ENCODE results near the gene MAP1A. TPM values are rescaled to one million over a fixed set of nuclear protein-coding genes. Genes with fewer than 3 reads are reported as not detected.

Gene MAP1A
- total RNA-seq, 1 experiment from 2014 or later = 2.5 TPM

DNA sequence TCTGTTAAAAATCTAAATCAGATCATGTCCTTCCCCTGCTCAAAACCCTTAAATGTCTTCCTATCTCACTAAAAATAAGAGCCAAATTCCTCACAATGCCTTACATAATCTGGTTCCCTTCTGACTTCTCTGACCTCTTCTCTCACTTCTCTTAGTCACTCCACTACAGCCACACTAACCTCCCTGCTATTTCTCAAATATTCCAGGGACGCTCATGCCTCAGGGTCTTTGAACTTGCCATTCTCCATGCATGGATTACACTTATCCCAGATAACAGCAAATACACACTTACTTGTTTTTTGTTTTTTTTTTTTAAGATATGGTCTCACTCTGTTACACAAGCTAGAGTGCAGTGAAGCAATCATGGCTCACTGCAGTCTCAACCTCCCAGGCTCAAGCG, 33.0 kb upstream of the MAP1A start:
- H3K36me3 Mint-ChIP-seq (ENCODE audit: insufficient read depth in 1 of 3, low read depth in 3 of 3) = peaks cover 49 to 80% (median 70%) of the 10 kb centered on the region in 3 experiments
- Histone ChIP-seq H3K79me1 (ENCODE audit: insufficient read depth, low read depth, low read length, poor library complexity, severe bottlenecking) (no peaks in the 10 kb centered on the region), H3K4me2 (ENCODE audit: insufficient read depth, insufficient read length, low read length) (no peak overlapping the region), H4K20me1 (ENCODE audit: control insufficient read depth, insufficient read depth, insufficient read length) (no peaks in the 10 kb centered on the region), H2AFZ (ENCODE audit: low read length) (no peak overlapping the region), H3K27ac (ENCODE audit: insufficient read length, low read depth, low read length) (peak overlapping the region; percentile 40), H3T11ph (ENCODE audit: low read length) (no peak overlapping the region), H3K27me3 (ENCODE audit: insufficient read depth, low read length) (no peaks in the 10 kb centered on the region), H3K9ac (ENCODE audit: extremely low read depth, insufficient read length, low read length) (no peak overlapping the region), H2AK5ac (ENCODE audit: insufficient read length, low read length) (no peak overlapping the region), H4K91ac (ENCODE audit: insufficient read length, low read depth, low read length) (no peak overlapping the region), H4K5ac (ENCODE audit: insufficient read length, low read depth, low read length) (no peak overlapping the region), H3K23ac (ENCODE audit: insufficient read length, low read depth, low read length) (no peak overlapping the region), H2BK12ac (ENCODE audit: insufficient read length, low read depth, low read length) (no peak overlapping the region), H3K18ac (ENCODE audit: insufficient read length, low read depth, low read length) (no peak overlapping the region), H2BK20ac (ENCODE audit: low read depth, low read length, poor library complexity, severe bottlenecking) (no peak overlapping the region), H3K9me3 (ENCODE audit: control insufficient read depth, low read depth, low read length) (no peaks in the 10 kb centered on the region), H3K4me1 (ENCODE audit: insufficient read depth, low read length) (no peaks in the 10 kb centered on the region; the same call in 1 of the 2 replicates), H4K8ac (replicated peaks; ENCODE audit: insufficient read length, low read depth, low read length) (no peak overlapping the region), H2BK15ac (ENCODE audit: low read depth, low read length) (no peak overlapping the region), H3K4ac (ENCODE audit: low read depth, low read length) (no peak overlapping the region), H2BK120ac (ENCODE audit: low read depth, low read length, poor library complexity, severe bottlenecking) (no peak overlapping the region), H3K14ac (ENCODE audit: insufficient read depth, low read length) (no peak overlapping the region), H3K23me2 (ENCODE audit: insufficient read length, low read depth, low read length, poor library complexity, severe bottlenecking) (no peaks in the 10 kb centered on the region), H3K79me2 (ENCODE audit: insufficient read depth, low read length) (peaks cover 2% of the 10 kb centered on the region; the same call in 1 of the 2 replicates), H3K56ac (ENCODE audit: insufficient read length, low read depth, low read length) (no peak overlapping the region), H2BK5ac (ENCODE audit: insufficient read length, low read length) (no peak overlapping the region)
- peaks cover 0 to 4% of the 10 kb centered on the region in 2 experiments; a peak in 1 of 4 replicates for H3K4me1 Mint-ChIP-seq
- H3K27ac Mint-ChIP-seq = peak overlapping the region; percentile 3 to 86 (median 27); a peak in 5 of 7 replicates
- no peaks in the 10 kb centered on the region for H3K9me3 Mint-ChIP-seq
- H3K4me3 Mint-ChIP-seq = no peak overlapping the region
- no peak for DNase-seq
- TF ChIP-seq, protein P1, sequence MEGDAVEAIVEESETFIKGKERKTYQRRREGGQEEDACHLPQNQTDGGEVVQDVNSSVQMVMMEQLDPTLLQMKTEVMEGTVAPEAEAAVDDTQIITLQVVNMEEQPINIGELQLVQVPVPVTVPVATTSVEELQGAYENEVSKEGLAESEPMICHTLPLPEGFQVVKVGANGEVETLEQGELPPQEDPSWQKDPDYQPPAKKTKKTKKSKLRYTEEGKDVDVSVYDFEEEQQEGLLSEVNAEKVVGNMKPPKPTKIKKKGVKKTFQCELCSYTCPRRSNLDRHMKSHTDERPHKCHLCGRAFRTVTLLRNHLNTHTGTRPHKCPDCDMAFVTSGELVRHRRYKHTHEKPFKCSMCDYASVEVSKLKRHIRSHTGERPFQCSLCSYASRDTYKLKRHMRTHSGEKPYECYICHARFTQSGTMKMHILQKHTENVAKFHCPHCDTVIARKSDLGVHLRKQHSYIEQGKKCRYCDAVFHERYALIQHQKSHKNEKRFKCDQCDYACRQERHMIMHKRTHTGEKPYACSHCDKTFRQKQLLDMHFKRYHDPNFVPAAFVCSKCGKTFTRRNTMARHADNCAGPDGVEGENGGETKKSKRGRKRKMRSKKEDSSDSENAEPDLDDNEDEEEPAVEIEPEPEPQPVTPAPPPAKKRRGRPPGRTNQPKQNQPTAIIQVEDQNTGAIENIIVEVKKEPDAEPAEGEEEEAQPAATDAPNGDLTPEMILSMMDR (conservative IDR thresholded peaks at IDR 0.05) = no peak
- WGBS (ENCODE audit: extremely low coverage, insufficient read length, low lambda C conversion rate) = no CpG with 5 or more reads among the region's 2 CpGs
- H3K27me3 Mint-ChIP-seq (ENCODE audit: low read depth) = no peaks in the 10 kb centered on the region
